SH-SY5Y (cell line): Measurements from ENCODE around the gene DDX42.

Experiments used
- GATA2 ChIP-seq: IDR thresholded peaks from 2 replicates; pipeline ENCODE4 v1.6.1; 2011; ENCODE audit warnings: mild to moderate bottlenecking, low read depth, low read length
- GATA3 ChIP-seq: IDR thresholded peaks from 2 replicates; pipeline ENCODE4 v1.6.1; 2011; ENCODE audit warnings: low read depth, mild to moderate bottlenecking, low read length, moderate library complexity

The DDX42 gene

DNA sequence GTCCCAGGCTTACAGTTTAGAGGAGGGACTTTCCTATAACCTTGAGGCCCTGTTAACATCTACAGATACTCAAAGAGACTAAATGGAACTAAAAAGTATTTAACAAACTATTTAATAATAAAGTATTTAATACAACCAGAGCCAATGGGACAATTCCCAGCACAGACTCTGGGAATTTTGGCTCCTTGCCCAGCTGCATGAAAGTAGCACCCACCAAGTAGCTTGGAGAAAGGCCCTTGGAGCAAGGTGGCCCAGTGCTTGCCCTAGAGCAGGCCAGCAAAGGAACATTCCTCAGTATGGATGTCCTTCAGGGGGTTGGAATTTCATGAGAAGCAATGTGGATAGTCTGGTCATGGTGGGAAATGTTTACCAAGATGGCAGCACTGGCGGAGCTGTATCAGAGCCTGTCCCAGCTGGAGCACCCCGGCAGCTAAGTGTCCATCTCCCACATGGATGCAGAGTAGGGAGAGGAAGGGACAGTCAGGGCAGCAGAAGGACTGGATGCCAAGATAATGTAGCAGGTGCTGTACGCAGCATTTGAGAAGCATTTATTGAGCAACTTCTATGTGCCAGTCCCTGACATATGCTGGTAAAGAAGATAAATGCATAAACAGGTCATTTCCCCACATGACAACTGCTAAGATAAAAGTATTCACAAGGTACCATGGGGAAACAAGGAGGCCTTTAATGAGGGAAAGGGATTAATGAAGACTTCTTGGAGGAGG is 73.7 kb downstream of the DDX42 start:
- TF ChIP-seq GATA2: no peak
- no peak for TF ChIP-seq GATA3

DNA sequence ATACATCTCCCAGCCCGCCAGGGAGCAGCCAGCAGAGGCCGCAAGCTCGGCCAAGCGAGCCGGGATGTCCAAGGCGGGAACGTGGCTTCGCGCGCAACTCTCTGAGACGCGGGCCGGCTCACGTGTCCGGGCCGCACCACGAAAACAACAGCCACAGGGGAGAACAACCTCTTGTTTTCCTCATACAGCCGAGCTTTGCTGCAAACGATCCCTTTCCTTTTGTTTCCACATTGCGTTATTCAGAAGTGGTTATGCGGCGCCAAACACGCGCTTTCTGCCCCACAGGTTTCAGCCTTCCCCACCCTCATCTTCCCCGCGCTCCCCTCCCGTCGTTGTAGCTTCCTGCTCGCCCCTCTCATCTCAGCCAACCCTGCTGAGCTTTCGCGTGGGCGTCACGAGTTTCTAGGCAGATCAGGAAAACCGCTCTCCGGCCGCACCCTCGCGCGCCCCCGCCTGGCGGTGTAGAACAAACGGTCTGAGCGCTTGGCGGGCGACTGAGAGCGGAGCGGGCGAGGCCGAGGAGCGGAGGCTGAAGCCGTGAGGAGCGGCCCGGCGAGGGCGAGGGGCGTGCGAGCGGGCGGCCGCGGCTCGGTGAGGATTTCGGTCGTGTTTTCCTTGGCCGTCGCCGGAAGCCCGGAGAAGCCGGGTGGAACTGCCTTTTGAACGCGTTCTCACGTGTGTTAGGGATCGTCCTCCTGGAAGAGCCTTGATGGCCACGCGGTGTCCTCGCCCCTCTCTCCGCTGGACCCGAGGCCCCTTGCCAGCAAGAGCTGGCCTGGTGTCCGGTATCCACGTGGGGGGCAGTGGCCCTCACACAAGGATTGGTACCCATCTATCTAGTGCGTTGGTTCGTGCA is 75.1 kb downstream of the DDX42 start:
- TF ChIP-seq GATA3 (no peak), GATA2 (no peak)

DNA sequence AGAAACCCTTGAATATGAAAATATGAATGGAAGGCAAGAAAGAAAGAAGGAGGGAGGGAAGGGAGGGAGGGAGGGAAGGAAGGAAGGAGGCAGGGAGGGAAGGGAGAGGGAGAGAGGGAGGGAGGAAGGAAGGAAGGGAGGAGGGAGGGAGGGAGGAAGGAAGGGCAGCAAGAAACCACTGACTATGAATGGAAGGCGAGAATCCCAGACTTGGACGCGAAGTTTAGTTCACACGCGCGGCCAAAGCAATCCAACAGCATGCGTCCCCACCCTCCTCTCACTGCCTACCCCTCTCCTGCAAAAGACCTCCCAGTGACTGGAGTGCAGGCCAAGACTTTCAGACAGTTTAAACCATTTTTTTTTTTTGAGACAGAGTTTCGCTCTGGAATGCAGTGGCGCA is 76.4 kb downstream of the DDX42 start:
- TF ChIP-seq GATA2 (no peak), GATA3 (no peak)

DNA sequence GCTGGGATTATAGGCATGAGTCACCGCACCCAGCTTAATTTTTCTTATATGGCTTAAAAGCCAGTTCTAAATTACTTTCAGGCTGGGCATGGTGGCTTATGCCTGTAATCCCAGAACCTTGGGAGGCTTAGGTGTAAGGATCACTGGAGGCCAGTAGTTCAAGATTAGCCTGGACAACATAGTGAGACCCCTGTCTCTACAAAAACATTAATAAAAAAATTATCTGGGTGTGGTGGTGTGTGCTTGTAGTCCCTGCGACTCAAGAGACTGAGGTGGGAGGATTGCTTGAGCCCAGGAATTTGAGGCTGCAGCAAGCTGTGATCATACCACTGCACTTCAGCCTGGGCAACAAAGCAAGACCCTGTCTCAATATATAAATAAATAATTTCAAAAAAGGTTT is 79.3 kb downstream of the DDX42 start:
- no peak for TF ChIP-seq GATA2
- TF ChIP-seq GATA3: no peak

DNA sequence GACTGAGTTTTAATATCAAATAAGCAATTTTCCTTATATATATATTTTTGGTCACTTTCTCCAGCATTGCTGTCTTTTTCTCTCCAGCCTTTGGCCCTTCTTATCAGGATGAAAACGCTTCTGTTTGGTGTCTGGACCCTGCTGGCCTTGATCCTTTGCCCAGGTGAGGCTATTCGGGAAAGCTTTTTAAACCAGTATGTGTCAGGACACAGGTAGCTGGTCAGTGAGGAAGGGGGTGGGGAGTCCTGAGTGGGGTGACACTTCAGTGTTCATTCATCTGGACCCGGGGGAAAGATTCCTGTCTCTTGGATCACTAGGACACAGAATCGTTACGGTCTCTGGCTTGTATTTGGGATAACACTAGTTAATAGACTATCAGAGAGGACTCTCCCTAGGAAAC is 80.7 kb downstream of the DDX42 start:
- TF ChIP-seq GATA3 (no peak), GATA2 (no peak)

DNA sequence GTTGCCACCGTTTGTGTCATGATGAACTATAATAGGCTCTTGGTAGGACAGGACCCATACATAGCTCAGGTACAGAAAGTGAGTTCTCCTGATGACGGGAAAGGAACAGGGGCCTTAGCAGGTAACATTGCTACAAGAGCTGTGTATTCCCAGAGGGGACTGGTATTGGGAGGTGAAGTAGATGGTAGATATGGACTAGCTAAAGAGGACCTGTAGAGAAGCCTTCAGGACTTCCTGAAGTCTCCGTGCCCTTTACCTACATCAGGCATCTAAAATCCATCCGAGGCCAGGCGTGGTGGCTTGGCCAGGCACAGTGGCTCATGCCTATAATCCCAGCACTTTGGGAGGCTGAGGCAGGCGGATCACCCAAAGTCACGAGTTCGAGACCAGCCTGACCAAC is 81.2 kb downstream of the DDX42 start:
- TF ChIP-seq GATA2: no peak
- TF ChIP-seq GATA3: no peak

DNA sequence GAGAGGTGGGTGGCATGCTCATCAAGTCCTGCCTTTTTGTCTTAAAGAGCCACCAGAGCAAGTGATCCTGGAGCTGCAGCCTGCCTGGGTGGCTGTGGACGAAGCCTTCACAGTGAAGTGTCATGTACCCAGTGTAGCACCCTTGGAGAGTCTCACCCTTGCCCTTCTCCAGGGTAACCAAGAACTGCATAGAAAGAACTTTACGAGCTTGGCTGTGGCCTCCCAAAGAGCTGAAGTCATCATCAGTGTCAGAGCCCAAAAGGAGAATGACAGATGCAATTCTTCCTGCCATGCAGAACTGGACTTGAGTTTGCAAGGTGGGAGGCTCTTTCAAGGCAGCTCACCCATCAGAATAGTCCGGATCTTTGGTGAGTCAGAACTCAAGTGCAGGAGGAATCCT is 85.3 kb downstream of the DDX42 start:
- TF ChIP-seq GATA2 (no peak), GATA3 (no peak)
